Raji (cell line): ENCODE data around the gene GFPT2.

Experiments used
- POLR2A ChIP-seq: IDR thresholded peaks from 2 replicates; pipeline ENCODE4 v1.6.1; 2011; ENCODE audit warnings: low read depth, low read length, control low read depth; ENCODE audit not compliant: insufficient read depth

Gene GFPT2

GRCh38 chr5:180366326-180366725, 13.2 kb upstream of the GFPT2 start:
- no peak for TF ChIP-seq POLR2A

DNA sequence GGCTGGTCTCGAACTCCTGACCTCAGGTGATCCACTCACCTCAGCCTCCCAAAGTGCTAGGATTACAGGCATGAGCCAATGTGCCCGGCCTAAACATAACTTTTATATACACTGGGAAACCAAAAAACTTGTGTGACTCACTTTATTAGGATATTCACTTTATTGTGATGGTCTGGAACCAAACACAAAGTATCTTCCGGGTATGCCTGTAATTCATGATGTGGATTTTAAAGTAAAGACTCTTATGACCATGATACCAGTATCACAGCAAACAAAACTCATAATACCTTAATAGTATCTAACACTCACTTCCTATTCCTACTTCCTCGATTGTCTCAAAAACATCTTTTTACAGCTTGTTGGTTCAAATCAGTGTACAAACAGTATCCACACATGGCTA, 12.7 kb upstream of the GFPT2 start:
- TF ChIP-seq POLR2A, result no peak

DNA sequence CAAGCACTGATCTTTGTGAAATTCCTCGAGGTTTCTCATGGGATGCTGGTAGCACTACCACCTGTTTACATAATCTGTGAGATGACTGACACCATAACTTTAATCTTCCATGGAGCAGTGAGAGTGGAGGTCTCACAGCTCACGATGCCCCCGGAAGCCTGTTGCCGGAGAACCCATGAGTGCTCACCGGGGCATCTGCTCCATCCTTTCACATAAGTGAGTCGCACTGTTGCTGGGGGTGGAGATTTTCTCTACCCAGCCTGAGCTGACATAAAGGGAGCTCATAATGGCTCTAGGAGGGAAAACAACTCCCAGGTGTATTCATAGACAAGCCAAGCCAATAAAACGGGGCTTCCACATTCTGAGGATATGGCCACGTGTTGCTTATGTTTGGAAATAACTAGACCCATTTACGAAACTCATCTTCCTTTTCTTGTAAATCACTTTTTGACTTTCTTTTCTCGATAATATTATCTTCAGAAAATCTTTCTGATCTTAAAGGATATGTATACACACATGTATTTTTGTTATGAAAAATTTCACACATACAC, 11.2 kb upstream of the GFPT2 start:
- TF ChIP-seq POLR2A, result no peak

- TF ChIP-seq POLR2A, result no peak
These were observed 7.2 kb upstream of the GFPT2 start for GRCh38 chr5:180360078-180360957.

- TF ChIP-seq POLR2A, result no peak
These were observed 5.6 kb upstream of the GFPT2 start for GRCh38 chr5:180358694-180359093.

DNA sequence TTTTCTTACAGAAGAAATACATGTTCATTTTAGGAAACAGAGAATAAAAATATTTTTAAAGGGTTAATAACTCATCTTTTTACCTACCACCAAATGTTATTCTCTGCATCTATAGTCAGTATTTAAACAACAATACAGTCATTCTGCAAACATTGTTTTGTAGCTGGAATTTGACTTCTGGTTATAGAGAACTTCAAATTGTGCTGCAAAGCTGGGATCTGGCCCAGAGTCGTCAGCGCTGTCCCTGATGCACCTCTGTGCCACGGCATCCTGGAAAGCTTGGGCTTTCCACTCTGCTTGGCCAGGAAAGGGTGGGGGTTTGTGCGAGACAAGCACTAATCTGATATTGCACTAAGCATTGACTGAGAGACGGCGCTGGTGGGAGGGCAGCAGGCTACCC, 5.0 kb upstream of the GFPT2 start:
- no peak for TF ChIP-seq POLR2A

- no peak for TF ChIP-seq POLR2A
These were observed 1.8 kb upstream of the GFPT2 start for GRCh38 chr5:180354966-180355365.

- TF ChIP-seq POLR2A, result no peak
These were observed 880 bp upstream of the GFPT2 start for GRCh38 chr5:180353980-180354452.

GRCh38 chr5:180352116-180353047, 754 bp downstream of the GFPT2 start:
- TF ChIP-seq POLR2A, result no peak

- no peak for TF ChIP-seq POLR2A
These were observed 2.2 kb downstream of the GFPT2 start for GRCh38 chr5:180350711-180351465.

- no peak for TF ChIP-seq POLR2A
These were observed 2.8 kb downstream of the GFPT2 start for GRCh38 chr5:180350296-180350695.

DNA sequence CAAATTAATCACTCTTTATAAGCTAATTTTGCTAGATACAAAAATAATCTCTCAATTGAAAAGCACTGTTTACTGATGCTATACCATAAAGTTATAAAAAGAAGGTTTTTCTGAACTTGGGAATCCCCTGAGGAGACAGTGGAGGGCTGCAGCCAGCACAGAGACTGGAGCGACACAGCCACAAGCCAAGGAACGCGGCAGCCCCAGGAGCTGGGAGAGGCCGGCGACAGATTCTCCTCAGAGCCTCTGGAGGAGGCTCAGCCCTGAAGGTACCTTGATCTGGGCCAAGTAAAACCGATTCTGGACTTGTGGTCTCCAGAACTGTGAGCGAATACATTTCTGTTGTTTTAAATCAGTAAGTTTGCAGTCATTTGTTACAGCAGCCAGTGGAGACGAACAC, 3.7 kb downstream of the GFPT2 start:
- no peak for TF ChIP-seq POLR2A

GRCh38 chr5:180348336-180348735, 4.8 kb downstream of the GFPT2 start:
- no peak for TF ChIP-seq POLR2A

GRCh38 chr5:180347702-180348101, 5.4 kb downstream of the GFPT2 start:
- TF ChIP-seq POLR2A, result no peak

- no peak for TF ChIP-seq POLR2A
These were observed 6.8 kb downstream of the GFPT2 start for GRCh38 chr5:180346358-180346757.

DNA sequence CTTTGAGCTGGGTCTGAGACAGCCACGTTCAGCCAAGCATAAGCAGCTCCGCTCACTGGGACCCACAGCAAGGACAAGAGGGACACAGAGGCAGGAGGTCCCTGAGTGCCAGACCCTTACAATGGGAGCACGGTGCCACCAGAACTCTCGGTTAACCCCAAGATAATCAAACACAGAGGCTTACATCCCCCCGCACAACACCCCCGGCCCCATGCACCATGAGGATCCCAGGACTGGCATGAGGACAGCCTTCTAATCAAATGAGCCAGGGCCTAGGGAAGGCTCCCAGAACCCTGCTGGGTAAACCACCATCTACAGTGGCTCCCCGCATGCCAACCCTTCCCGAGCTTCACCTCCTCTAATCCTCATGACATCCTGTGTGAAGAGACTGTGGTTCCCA, 7.4 kb downstream of the GFPT2 start:
- no peak for TF ChIP-seq POLR2A
